Suprapubic skin (tissue), 4 donors: ENCODE results near the gene MRPS12. TPM values are rescaled to one million over a fixed set of nuclear protein-coding genes. Genes with fewer than 3 reads are reported as not detected.

Experiments used
- DNase-seq, 2 donors: peaks; one replicate each; pipeline ENCODE4 v3.0.0-alpha.2; 2019; ENCODE audit warnings: low spot score in 2 of 2
- H3K27ac ChIP-seq: fragments of 200-600 bp; sonication (generic); one replicate; pipeline ENCODE4 v1.5.1; 2019
- H3K27me3 ChIP-seq: fragments of 200-600 bp; sonication (generic); one replicate; pipeline ENCODE4 v1.5.1; 2019
- H3K36me3 ChIP-seq: fragments of 200-600 bp; sonication (generic); one replicate; pipeline ENCODE4 v1.5.1; 2019
- H3K4me1 ChIP-seq: fragments of 200-600 bp; sonication (generic); one replicate; pipeline ENCODE4 v1.5.1; 2019
- H3K4me3 ChIP-seq: fragments of 200-600 bp; sonication (generic); one replicate; pipeline ENCODE4 v1.5.1; 2019; ENCODE audit warnings: mild to moderate bottlenecking
- H3K9me3 ChIP-seq: fragments of 200-600 bp; sonication (generic); one replicate; pipeline ENCODE4 v1.5.1; 2019
- EP300 ChIP-seq: sonication (generic); formaldehyde crosslinking; IDR thresholded peaks from one replicate; pipeline ENCODE4 v1.6.1; 2017; ENCODE audit warnings: antibody characterized with exemption
- POLR2A ChIP-seq, 2 donors: fragments of 450-650 bp; IDR thresholded peaks; one replicate each; pipeline ENCODE4 v1.6.1; 2017; ENCODE audit warnings: antibody characterized with exemption in 2 of 2, mild to moderate bottlenecking in 2 of 2, moderate library complexity in 2 of 2
- POLR2AphosphoS5 ChIP-seq, 3 donors: sonication (generic); formaldehyde crosslinking; IDR thresholded peaks; one replicate each; pipeline ENCODE4 v1.6.1; 2017; ENCODE audit warnings: antibody characterized with exemption in 3 of 3
- WGBS: methylation state at CpG from one replicate; pipeline ENCODE4 v1.1.5; 2018; 5-methylcytosine and 5-hydroxymethylcytosine counted together
- total RNA-seq, 4 donors: library from RNA; depleted of rRNA; stranded (reverse); fragments of >200 nt; gene quantifications; one replicate each; pipeline ENCODE4 v1.1.0, GENCODE V29; 2016
- TF ChIP-seq, protein P1 (sequence below), 2 donors: fragments of 200-600 bp in 1 of 2; fragments of 450-650 bp in 1 of 2; sonication (generic) in 1 of 2; IDR thresholded peaks; one replicate each; pipeline ENCODE4 v1.5.1; 2016 to 2019; ENCODE audit warnings: antibody characterized with exemption in 2 of 2, mild to moderate bottlenecking in 1 of 2, moderate library complexity in 1 of 2

MRPS12 gene
- total RNA-seq, 4 donors from 2014 or later = 19.0 to 40.5 (median 35.2) TPM

GRCh38 chr19:38917516-38917915, 13.2 kb upstream of the MRPS12 start:
- Histone ChIP-seq H3K27ac (no peak overlapping the region), H3K9me3 (no peaks in the 10 kb centered on the region), H3K4me1 (no peaks in the 10 kb centered on the region), H3K27me3 (no peaks in the 10 kb centered on the region), H3K36me3 (peaks cover 18% of the 10 kb centered on the region), H3K4me3 (no peak overlapping the region)
- 74% methylated on average over 9 of the region's 9 CpGs for WGBS
- TF ChIP-seq POLR2A (IDR thresholded peaks at IDR 0.05) (no peak), EP300 (no peak), POLR2AphosphoS5 (IDR thresholded peaks at IDR 0.05) (no peak)
- TF ChIP-seq, protein P1, sequence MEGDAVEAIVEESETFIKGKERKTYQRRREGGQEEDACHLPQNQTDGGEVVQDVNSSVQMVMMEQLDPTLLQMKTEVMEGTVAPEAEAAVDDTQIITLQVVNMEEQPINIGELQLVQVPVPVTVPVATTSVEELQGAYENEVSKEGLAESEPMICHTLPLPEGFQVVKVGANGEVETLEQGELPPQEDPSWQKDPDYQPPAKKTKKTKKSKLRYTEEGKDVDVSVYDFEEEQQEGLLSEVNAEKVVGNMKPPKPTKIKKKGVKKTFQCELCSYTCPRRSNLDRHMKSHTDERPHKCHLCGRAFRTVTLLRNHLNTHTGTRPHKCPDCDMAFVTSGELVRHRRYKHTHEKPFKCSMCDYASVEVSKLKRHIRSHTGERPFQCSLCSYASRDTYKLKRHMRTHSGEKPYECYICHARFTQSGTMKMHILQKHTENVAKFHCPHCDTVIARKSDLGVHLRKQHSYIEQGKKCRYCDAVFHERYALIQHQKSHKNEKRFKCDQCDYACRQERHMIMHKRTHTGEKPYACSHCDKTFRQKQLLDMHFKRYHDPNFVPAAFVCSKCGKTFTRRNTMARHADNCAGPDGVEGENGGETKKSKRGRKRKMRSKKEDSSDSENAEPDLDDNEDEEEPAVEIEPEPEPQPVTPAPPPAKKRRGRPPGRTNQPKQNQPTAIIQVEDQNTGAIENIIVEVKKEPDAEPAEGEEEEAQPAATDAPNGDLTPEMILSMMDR (IDR thresholded peaks at IDR 0.05) = no peak
- no peak for DNase-seq

DNA sequence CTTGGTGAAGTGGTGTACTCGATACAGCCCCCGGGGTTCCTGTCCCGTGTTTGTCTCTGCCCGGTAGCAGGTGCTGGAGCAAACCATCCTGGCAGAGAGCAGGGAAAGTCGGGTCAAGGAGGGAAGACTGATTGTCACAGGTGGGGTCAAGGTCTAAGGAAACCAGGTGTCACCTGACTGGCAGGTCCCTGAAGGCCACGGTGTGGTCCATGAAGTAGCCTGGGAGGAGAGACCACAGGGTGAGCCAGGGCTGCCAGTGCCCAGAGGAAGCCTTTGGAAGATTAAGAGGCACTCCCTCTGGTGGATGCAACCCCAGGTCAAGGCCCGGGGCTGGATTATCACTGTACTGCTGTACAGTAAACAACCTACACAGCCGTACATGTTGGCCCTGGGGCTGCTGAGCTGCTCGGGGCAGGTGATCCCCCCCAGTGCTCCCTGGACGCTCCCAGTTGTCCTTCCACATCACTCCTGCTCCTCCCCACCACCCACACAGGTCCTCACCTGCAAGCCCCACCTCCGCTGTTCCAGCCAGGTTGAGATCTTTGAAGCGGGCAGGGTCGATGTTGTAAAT, 12.7 kb upstream of the MRPS12 start:
- WGBS = 70% methylated on average over 11 of the region's 13 CpGs
- Histone ChIP-seq H3K36me3 (peaks cover 18% of the 10 kb centered on the region), H3K9me3 (no peaks in the 10 kb centered on the region), H3K27ac (no peak overlapping the region), H3K4me1 (no peaks in the 10 kb centered on the region), H3K4me3 (no peak overlapping the region), H3K27me3 (no peaks in the 10 kb centered on the region)
- DNase-seq = no peak
- TF ChIP-seq, protein P1 (IDR thresholded peaks at IDR 0.05) = no peak
- TF ChIP-seq POLR2AphosphoS5 (IDR thresholded peaks at IDR 0.05) (no peak), EP300 (no peak), POLR2A (IDR thresholded peaks at IDR 0.05) (no peak)

GRCh38 chr19:38918526-38918925, 12.2 kb upstream of the MRPS12 start:
- Histone ChIP-seq H3K27ac (no peak overlapping the region), H3K27me3 (no peaks in the 10 kb centered on the region), H3K9me3 (no peaks in the 10 kb centered on the region), H3K4me1 (no peaks in the 10 kb centered on the region), H3K4me3 (no peak overlapping the region), H3K36me3 (peaks cover 18% of the 10 kb centered on the region)
- 91% methylated on average over 9 of the region's 10 CpGs for WGBS
- DNase-seq = no peak
- TF ChIP-seq POLR2AphosphoS5 (IDR thresholded peaks at IDR 0.05) (no peak), POLR2A (IDR thresholded peaks at IDR 0.05) (no peak), EP300 (no peak)
- TF ChIP-seq, protein P1 (IDR thresholded peaks at IDR 0.05) = no peak

DNA sequence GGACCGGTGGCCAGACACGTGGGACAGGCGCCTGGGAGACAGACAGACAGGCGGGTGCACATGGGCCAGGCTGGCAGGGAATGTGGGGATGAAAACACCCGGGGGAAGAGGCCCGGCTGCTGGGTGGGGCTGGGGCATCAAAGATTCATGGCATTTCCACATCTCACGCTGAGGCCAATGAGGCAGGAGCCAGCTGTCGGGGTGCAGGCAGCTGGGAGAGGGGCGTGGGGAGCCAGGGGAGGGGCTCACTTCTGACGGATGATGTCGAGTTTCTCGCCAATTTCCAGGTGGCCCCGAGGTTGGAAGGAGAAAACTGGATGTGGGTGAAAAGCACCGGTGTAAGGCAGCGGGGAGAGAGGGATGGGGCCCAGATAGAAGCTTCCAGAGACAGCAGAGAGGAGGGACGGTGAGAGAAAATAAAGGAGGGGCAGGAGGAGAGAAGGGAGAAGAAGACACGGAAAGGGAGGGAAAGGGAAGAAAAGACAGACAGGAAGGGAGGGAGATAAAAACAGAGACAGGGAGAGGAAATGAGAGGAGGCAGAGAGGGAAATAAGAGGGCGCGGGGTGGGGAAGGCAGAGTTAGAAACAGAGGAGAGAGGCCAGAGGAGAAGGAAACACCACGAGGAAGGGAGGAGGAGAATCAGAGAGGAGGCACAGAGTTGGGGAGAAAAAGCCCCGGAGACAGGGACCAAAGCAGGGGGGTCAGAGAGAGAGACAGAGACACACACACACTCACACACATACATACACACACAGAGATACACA, 10.7 kb upstream of the MRPS12 start:
- 43% methylated on average over 21 of the region's 21 CpGs for WGBS
- H3K4me3 ChIP-seq = no peak overlapping the region
- no peak for DNase-seq
- no peaks in the 10 kb centered on the region for H3K27me3 ChIP-seq
- H3K36me3 ChIP-seq = peaks cover 31% of the 10 kb centered on the region
- no peak overlapping the region for H3K27ac ChIP-seq
- no peaks in the 10 kb centered on the region for H3K4me1 ChIP-seq
- no peaks in the 10 kb centered on the region for H3K9me3 ChIP-seq
- no peak for TF ChIP-seq POLR2AphosphoS5 (IDR thresholded peaks at IDR 0.05)
- TF ChIP-seq EP300 = no peak
- TF ChIP-seq, protein P1 (IDR thresholded peaks at IDR 0.05) = no peak
- no peak for TF ChIP-seq POLR2A (IDR thresholded peaks at IDR 0.05)

GRCh38 chr19:38920602-38921419, 9.9 kb upstream of the MRPS12 start:
- Histone ChIP-seq H3K4me1 (no peaks in the 10 kb centered on the region), H3K9me3 (no peaks in the 10 kb centered on the region), H3K27me3 (no peaks in the 10 kb centered on the region), H3K4me3 (no peak overlapping the region), H3K27ac (no peak overlapping the region), H3K36me3 (peaks cover 32% of the 10 kb centered on the region)
- TF ChIP-seq EP300 (no peak), POLR2A (IDR thresholded peaks at IDR 0.05) (no peak), POLR2AphosphoS5 (IDR thresholded peaks at IDR 0.05) (no peak)
- TF ChIP-seq, protein P1 (IDR thresholded peaks at IDR 0.05) = no peak
- 56% methylated on average over 7 of the region's 14 CpGs for WGBS
- DNase-seq = no peak
